HG02852 (cell line): ENCODE results near the gene GEMIN7.

Source experiments
- ATAC-seq: cut with Tn5 transposase; IDR thresholded peaks from one replicate; pipeline ENCODE4 v1.9.1; 2021; ENCODE audit warnings: mild to moderate bottlenecking, moderate library complexity; ENCODE audit not compliant: unreplicated experiment

Gene GEMIN7

GRCh38 chr19:45082170-45082569 lies 3.1 kb downstream of the GEMIN7 start:
- no peak for ATAC-seq

- ATAC-seq = no peak
Observed at GRCh38 chr19:45086480-45086879, 7.4 kb downstream of the GEMIN7 start.

DNA sequence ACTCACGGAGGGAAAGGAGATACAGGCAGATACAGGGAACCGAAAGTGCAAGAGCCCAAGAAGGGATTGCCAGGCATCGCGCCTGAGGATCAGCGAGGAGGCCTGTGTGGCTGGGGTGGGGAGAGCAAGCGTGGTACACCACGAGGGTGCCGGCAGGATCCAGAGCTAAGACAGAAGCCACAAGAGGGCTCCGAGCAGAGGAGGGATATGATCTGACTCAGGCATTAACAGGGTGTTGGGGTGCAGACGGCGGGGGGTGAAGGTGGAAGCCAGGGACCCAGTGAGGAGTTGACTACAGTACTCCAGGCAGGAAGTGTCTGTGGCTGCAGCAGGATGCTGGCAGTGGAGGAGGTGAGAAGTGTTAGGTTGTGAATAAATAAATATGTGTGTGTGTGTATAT lies 8.5 kb downstream of the GEMIN7 start:
- ATAC-seq = no peak

GRCh38 chr19:45090034-45090433 lies 11.0 kb downstream of the GEMIN7 start:
- no peak for ATAC-seq

- no peak for ATAC-seq
Observed at GRCh38 chr19:45090606-45091005, 11.5 kb downstream of the GEMIN7 start.

- peak; percentile 59 for ATAC-seq
Observed at GRCh38 chr19:45091031-45091923, 12.2 kb downstream of the GEMIN7 start.

GRCh38 chr19:45092747-45093678 lies 14.0 kb downstream of the GEMIN7 start, which contains the start of gene PPP1R37:
TSS of gene PPP1R37 (plus strand) at chr19:45093179. CDS start at chr19:45093326, 147 bp downstream.
- peak; percentile 51 for ATAC-seq

DNA sequence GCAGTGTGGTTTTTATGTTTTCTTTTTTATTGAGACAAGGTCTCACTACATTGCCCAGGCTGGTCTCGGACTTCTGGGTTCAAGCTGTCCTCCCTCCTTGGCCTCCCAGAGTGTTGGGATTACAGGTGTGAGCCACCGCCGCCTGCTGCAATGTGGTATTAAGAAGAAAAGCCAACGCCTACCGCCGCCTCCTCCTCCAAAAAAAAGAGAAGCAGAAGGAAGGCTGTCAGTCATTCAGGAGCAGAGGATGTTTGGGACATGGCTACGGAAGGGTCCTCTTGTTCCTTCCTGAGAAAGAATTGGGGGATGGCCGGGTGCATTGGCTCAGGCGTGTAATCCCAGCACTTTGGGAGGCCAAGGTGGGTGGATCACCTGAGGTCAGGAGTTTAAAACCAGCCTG lies 15.1 kb downstream of the GEMIN7 start:
- ATAC-seq = no peak

- ATAC-seq = no peak
Observed at GRCh38 chr19:45094707-45095106, 15.6 kb downstream of the GEMIN7 start.

DNA sequence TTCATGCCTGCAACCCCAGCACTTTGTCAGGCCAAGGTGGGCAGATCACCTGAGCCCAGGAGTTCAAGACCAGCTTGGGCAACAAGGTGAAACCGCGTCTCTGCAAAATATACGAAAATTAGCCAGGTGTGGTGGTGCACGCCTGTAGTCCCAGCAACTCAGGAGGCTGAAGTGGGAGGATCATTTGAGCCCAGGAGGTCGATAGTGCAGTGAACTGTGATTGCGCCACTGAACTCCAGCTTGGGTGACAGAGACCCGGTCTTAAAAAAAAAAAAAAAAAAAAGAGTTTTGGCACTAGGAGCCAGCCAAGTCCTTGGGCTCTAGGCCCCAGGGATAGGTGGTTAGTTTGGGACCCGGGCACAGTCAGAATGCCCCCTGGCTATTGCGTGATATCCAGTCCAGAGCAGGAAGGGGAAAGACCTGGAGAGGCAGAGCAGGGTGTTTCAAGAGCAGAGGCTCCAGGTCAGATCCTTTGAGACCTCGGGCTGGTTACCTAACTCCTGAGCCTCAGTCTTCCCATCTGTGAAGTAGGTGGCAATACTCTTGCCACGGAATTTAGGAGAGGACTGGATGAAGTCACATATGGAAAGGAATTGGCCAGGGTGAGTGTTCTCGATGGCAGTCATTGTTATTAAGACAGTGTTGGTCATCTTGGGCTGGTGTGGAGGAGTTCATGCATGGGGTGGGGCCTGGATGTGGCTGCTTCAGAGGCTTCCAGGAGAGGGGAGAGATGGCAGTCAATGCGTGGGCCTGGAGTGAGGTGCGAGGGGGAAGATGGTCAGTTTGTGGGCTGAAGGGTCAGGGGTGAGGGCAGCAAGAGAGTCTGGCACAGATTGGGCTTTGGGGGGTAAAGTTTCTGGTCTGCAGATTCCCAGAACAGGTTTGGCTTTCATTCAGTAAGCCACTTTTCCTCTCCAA lies 16.7 kb downstream of the GEMIN7 start:
- no peak for ATAC-seq

DNA sequence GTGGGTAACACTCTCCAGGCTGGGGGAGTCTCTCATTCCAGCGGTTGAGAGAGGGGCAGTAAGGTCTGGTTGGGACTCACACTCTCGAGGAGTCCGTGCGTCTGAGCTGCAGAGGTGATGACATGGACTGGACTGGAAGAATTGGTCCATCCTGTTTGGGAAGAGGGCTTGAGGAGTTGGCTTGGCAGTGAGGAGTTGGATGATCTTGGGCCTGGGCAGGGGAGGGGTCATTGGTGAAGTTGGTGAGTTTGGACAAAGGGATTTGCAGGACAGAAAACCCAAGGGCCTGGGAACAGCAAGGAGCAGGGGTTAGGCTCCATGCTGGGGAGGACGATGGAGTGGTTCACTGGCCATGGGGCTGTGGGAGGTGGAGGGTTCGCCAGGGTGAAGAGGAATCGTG lies 17.6 kb downstream of the GEMIN7 start:
- no peak for ATAC-seq

DNA sequence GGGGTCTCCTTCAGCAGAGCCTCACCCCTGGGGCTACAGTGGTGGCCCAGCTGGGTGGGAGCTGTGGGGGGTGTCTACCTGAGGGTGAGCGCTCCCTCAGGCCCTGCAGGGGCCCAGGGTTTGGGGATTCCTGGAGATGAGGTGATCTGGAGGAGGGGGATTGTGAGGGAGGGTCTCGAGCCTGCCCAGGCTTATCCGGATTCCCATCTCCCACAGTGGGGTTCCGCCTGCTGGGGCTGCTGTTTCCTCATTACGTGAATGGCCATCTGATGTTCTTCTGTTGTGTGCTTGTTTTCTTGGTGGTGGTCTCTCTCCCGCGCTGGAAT lies 18.4 kb downstream of the GEMIN7 start:
- ATAC-seq = no peak

- ATAC-seq = no peak
Observed at GRCh38 chr19:45097776-45098520, 18.9 kb downstream of the GEMIN7 start.

- no peak for ATAC-seq
Observed at GRCh38 chr19:45098521-45099466, 19.7 kb downstream of the GEMIN7 start.

- ATAC-seq = no peak
Observed at GRCh38 chr19:45099467-45100191, 20.6 kb downstream of the GEMIN7 start.

DNA sequence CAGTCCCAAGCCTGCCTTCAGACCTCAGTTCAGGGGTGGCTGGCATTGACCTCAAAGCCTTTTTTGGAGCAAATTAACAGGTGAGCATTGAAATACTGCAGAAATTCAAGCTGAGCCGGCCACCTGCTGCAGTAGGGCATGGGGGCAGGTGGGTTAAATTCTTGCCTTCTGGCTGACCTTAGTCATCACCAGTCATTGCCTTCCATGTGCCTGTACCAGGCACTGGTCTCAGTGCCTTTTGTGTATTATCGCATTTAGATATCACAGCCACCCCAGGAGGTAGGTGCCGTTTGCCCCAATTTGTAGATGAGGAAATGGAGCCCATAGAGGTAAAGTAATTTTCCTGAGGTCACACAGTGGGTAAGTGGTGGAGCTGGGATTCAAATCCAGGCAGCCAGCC lies 21.1 kb downstream of the GEMIN7 start:
- no peak for ATAC-seq

GRCh38 chr19:45100846-45101252 lies 21.8 kb downstream of the GEMIN7 start:
- ATAC-seq = no peak

DNA sequence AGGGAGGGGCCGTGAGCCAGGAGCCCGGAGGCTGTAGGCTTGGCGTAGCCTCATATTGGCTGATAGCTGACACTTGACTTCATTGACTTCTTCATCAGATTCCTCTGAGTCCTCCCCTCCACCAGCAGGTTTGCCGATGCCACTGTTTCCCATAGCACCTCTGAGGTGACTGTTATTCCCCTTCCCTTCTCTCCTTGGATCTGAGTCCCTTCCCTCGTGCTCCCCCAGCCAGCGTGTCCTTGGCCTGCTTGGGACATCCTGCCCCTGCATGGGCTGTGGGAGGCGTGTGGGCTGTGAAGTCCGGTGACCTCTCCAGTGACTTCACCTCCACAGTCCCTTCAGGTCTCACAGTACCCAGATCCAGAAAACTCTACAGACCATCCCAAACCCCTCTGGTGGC lies 22.7 kb downstream of the GEMIN7 start:
- ATAC-seq = no peak
